ENCODE data around the gene USH2A.

- TF ChIP-seq CTCF (IDR thresholded peaks at IDR 0.05) (no peak), POLR2A (IDR thresholded peaks at IDR 0.05) (no peak)
Observed at GRCh38 chr1:215768303-215768702, 654.9 kb downstream of the USH2A start.

Measured in lower leg skin (tissue), 3 donors.